HEK293T (cell line): ENCODE results near the gene ZNF394.

Experiments
- BHLHE40 ChIP-seq: fragments of 450-650 bp; IDR thresholded peaks from 2 replicates; pipeline ENCODE4 v1.6.1; 2016; ENCODE audit warnings: mild to moderate bottlenecking, moderate library complexity, borderline replicate concordance
- ELF4 ChIP-seq: fragments of 450-650 bp; IDR thresholded peaks from 2 replicates; pipeline ENCODE4 v1.6.1; 2017; ENCODE audit warnings: antibody characterized with exemption
- FOXM1 ChIP-seq: fragments of 450-650 bp; IDR thresholded peaks from 2 replicates; pipeline ENCODE4 v1.6.1; 2017; ENCODE audit warnings: mild to moderate bottlenecking, borderline replicate concordance
- NFRKB ChIP-seq: fragments of 450-650 bp; IDR thresholded peaks from 2 replicates; pipeline ENCODE4 v1.6.1; 2016; ENCODE audit warnings: mild to moderate bottlenecking, moderate library complexity
- SP1 ChIP-seq: fragments of 450-650 bp; IDR thresholded peaks from 2 replicates; pipeline ENCODE4 v1.6.1; 2017
- SUZ12 ChIP-seq: fragments of 450-650 bp; IDR thresholded peaks from 2 replicates; pipeline ENCODE4 v1.6.1; 2016; ENCODE audit warnings: mild to moderate bottlenecking

DNA sequence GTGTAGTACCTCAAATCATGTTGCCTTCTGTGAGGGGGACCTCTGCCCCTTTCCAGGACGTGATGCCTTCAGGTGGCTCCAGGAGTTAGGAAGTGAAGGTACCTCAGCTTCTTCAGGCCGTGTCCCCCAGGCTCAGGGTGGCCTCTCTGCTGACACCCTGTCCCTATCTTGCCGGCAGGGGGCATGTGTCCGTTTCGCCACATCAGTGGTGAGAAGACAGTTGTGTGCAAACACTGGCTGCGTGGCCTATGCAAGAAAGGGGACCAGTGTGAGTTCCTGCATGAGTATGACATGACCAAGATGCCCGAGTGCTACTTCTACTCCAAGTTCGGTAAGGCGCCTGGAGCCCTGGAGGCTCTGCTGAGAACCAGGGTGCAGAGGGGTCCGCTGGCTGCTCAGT lies 52.1 kb downstream of the ZNF394 start:
- TF ChIP-seq FOXM1, result no peak
- TF ChIP-seq ELF4, result no peak
- TF ChIP-seq SUZ12, result no peak
- TF ChIP-seq SP1, result no peak
- TF ChIP-seq NFRKB, result no peak
- no peak for TF ChIP-seq BHLHE40
